HepG2 (cell line): ENCODE data around the gene VDR. TPM values are rescaled to one million over a fixed set of nuclear protein-coding genes. Genes with fewer than 3 reads are reported as not detected.

ENCODE experiments used
- BCL6 ChIP-seq: IDR thresholded peaks from 2 replicates; pipeline ENCODE4 v1.6.1; 2016; ENCODE audit warnings: missing genetic modification reagents, missing compliant biosample characterization
- CBX5 ChIP-seq: sonication (generic); formaldehyde crosslinking; IDR thresholded peaks from 2 replicates; pipeline ENCODE4 v1.4.0; 2020; ENCODE audit warnings: missing genetic modification reagents, borderline replicate concordance
- GPBP1L1 ChIP-seq: sonication (generic); formaldehyde crosslinking; IDR thresholded peaks from 2 replicates; pipeline ENCODE4 v1.5.0; 2020; ENCODE audit warnings: mild to moderate bottlenecking, missing genetic modification reagents
- HOXA3 ChIP-seq: sonication (generic); formaldehyde crosslinking; IDR thresholded peaks from 2 replicates; pipeline ENCODE4 v1.5.0; 2020; ENCODE audit warnings: missing genetic modification reagents
- MAFG ChIP-seq: sonication (generic); formaldehyde crosslinking; IDR thresholded peaks from 2 replicates; pipeline ENCODE4 v1.5.1; 2020; ENCODE audit warnings: mild to moderate bottlenecking, missing genetic modification reagents
- MYPOP ChIP-seq: sonication (generic); formaldehyde crosslinking; IDR thresholded peaks from 2 replicates; pipeline ENCODE4 v1.8.1; 2023; ENCODE audit warnings: mild to moderate bottlenecking, moderate library complexity, missing genetic modification reagents
- THAP8 ChIP-seq: sonication (generic); formaldehyde crosslinking; IDR thresholded peaks from 2 replicates; pipeline ENCODE4 v1.5.1; 2020; ENCODE audit warnings: missing genetic modification reagents, mild to moderate bottlenecking, borderline replicate concordance
- ZNF232 ChIP-seq: sonication (generic); formaldehyde crosslinking; IDR thresholded peaks from 2 replicates; pipeline ENCODE4 v1.4.0; 2020; ENCODE audit warnings: missing genetic modification reagents, borderline replicate concordance
- ZNF24 ChIP-seq: fragments of 450-650 bp; IDR thresholded peaks from 2 replicates; pipeline ENCODE4 v1.6.1; 2017; ENCODE audit warnings: antibody characterized with exemption, mild to moderate bottlenecking
- ZNF263 ChIP-seq: sonication (generic); formaldehyde crosslinking; IDR thresholded peaks from 2 replicates; pipeline ENCODE4 v1.4.0; 2020; ENCODE audit warnings: missing genetic modification reagents
- ZNF383 ChIP-seq: sonication (generic); formaldehyde crosslinking; IDR thresholded peaks from 2 replicates; pipeline ENCODE4 v1.4.0; 2020; ENCODE audit warnings: missing genetic modification reagents, mild to moderate bottlenecking, borderline replicate concordance
- ZNF75D ChIP-seq: sonication (generic); formaldehyde crosslinking; IDR thresholded peaks from 2 replicates; pipeline ENCODE4 v1.8.1; 2023; ENCODE audit warnings: missing genetic modification reagents, mild to moderate bottlenecking, borderline replicate concordance
- ZNF839 ChIP-seq: sonication (generic); formaldehyde crosslinking; IDR thresholded peaks from 2 replicates; pipeline ENCODE4 v1.4.0; 2020; ENCODE audit warnings: missing genetic modification reagents, mild to moderate bottlenecking, borderline replicate concordance
- polyA plus RNA-seq, 8 experiments: library from polyadenylated mRNA; depleted of rRNA in 3 of 8; stranded (reverse) in 7 of 8; unstranded in 1 of 8; fragments of >200 nt; fragmentation: Illumina TruSeq in 4 of 8; extraction: Trizol in 4 of 8; gene quantifications; 2 replicates each; pipeline versions ENCODE4 v1.2.1 to v1.2.3, GENCODE V29; 2011 to 2016; ENCODE audit warnings: low read depth in 4 of 8, missing spikeins in 1 of 8, mixed read lengths in 1 of 8; ENCODE audit not compliant: insufficient read depth in 1 of 8
- total RNA-seq, 5 experiments: library from RNA; depleted of rRNA; stranded (reverse); fragments of >200 nt; fragmentation: Illumina TruSeq; extraction: Trizol; gene quantifications; 2 replicates each; pipeline ENCODE4 v1.2.3, GENCODE V29; 2016; ENCODE audit warnings: low read depth in 1 of 5
- TF ChIP-seq, protein P1 (sequence below), 2 experiments: fragments of 450-650 bp in 1 of 2; sonication (generic) in 1 of 2; formaldehyde crosslinking in 1 of 2; IDR thresholded peaks; 2 replicates each; pipeline versions ENCODE4 v1.6.1 to v1.8.0; 2016 to 2022; ENCODE audit warnings: antibody characterized with exemption in 1 of 2, mild to moderate bottlenecking in 1 of 2, missing genetic modification reagents in 1 of 2
- TF ChIP-seq, protein P2 (sequence below): sonication (generic); formaldehyde crosslinking; IDR thresholded peaks from 2 replicates; pipeline ENCODE4 v1.8.0; 2022; ENCODE audit warnings: mild to moderate bottlenecking, missing genetic modification reagents, moderate library complexity
- TF ChIP-seq, protein P3 (sequence below): sonication (generic); formaldehyde crosslinking; IDR thresholded peaks from 2 replicates; pipeline ENCODE4 v1.8.1; 2023; ENCODE audit warnings: mild to moderate bottlenecking, missing genetic modification reagents, borderline replicate concordance

VDR gene
- total and polyA plus RNA-seq, 2 of the 13 experiments (the other 11 are each of a cell fraction or from before 2014, with no cell fraction given) = 0.08 to 0.33 TPM

DNA sequence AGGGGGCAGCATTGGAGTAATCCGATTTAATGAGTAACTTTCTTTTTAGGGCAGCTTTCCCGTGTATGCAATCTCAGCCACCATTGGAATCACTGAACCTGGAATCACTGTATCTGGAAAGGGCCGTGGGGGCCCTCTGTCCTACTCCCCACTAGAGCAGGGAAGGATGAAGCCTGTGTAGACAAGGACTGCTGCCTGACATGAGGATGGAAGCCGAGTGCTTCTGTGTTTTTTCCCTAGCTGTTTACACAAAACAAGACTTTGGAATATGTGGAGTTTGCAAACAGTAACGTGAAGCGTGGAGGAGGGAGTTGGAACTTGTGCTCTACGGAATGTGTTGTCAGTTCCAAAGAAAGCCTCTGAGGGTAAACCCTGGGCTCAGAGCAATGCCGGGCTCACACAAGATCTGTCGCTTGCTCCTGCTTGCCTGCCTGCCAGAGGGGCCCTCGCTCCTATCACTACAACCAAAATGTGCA is 52.7 kb downstream of the VDR start (continued):
- no peak for TF ChIP-seq ZNF839 (CRISPR knock-in tag)
- TF ChIP-seq GPBP1L1 = no peak
- peak; percentile 57; the same call in 1 of the 2 replicates for TF ChIP-seq MYPOP (CRISPR knock-in tag)
- TF ChIP-seq MAFG = no peak
- TF ChIP-seq THAP8 (CRISPR knock-in tag) = no peak
- TF ChIP-seq, protein P1, sequence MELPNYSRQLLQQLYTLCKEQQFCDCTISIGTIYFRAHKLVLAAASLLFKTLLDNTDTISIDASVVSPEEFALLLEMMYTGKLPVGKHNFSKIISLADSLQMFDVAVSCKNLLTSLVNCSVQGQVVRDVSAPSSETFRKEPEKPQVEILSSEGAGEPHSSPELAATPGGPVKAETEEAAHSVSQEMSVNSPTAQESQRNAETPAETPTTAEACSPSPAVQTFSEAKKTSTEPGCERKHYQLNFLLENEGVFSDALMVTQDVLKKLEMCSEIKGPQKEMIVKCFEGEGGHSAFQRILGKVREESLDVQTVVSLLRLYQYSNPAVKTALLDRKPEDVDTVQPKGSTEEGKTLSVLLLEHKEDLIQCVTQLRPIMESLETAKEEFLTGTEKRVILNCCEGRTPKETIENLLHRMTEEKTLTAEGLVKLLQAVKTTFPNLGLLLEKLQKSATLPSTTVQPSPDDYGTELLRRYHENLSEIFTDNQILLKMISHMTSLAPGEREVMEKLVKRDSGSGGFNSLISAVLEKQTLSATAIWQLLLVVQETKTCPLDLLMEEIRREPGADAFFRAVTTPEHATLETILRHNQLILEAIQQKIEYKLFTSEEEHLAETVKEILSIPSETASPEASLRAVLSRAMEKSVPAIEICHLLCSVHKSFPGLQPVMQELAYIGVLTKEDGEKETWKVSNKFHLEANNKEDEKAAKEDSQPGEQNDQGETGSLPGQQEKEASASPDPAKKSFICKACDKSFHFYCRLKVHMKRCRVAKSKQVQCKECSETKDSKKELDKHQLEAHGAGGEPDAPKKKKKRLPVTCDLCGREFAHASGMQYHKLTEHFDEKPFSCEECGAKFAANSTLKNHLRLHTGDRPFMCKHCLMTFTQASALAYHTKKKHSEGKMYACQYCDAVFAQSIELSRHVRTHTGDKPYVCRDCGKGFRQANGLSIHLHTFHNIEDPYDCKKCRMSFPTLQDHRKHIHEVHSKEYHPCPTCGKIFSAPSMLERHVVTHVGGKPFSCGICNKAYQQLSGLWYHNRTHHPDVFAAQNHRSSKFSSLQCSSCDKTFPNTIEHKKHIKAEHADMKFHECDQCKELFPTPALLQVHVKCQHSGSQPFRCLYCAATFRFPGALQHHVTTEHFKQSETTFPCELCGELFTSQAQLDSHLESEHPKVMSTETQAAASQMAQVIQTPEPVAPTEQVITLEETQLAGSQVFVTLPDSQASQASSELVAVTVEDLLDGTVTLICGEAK (IDR thresholded peaks at IDR 0.05) = no peak
- TF ChIP-seq, protein P1 (CRISPR knock-in tag; IDR thresholded peaks at IDR 0.05) = no peak
- TF ChIP-seq ZNF75D = no peak
- peak; percentile 54; the same call in 1 of the 2 replicates for TF ChIP-seq BCL6 (CRISPR knock-in tag)
- TF ChIP-seq ZNF263 (CRISPR knock-in tag) = no peak
- no peak for TF ChIP-seq ZNF24
- TF ChIP-seq, protein P2, sequence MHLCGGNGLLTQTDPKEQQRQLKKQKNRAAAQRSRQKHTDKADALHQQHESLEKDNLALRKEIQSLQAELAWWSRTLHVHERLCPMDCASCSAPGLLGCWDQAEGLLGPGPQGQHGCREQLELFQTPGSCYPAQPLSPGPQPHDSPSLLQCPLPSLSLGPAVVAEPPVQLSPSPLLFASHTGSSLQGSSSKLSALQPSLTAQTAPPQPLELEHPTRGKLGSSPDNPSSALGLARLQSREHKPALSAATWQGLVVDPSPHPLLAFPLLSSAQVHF (CRISPR knock-in tag) = no peak
- TF ChIP-seq ZNF383 = no peak
- no peak for TF ChIP-seq ZNF232 (CRISPR knock-in tag)
- TF ChIP-seq CBX5 (CRISPR knock-in tag) = no peak
- TF ChIP-seq, protein P3, sequence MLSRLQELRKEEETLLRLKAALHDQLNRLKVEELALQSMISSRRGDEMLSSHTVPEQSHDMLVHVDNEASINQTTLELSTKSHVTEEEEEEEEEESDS (CRISPR knock-in tag) = no peak
- peak; percentile 52; the same call in 1 of the 2 replicates for TF ChIP-seq HOXA3 (CRISPR knock-in tag)
